ENCODE results near the gene RTRAF. TPM values are rescaled to one million over a fixed set of nuclear protein-coding genes. Genes with fewer than 3 reads are reported as not detected.
A peak's percentile ranks its signal among the peaks of the same experiment; 100 is the strongest.

Gene RTRAF
- total and polyA plus RNA-seq, 10 of the 15 experiments (the other 5 are each of a cell fraction or from before 2014, with no cell fraction given), result 248 to 540 (median 368) TPM

GRCh38 chr14:51954031-51954430 is 35.3 kb upstream of the RTRAF start:
- Histone ChIP-seq H2AFZ (ENCODE audit: control insufficient read depth, low read depth, low read length) (no peak overlapping the region), H3K4me1 (ENCODE audit: control insufficient read depth, insufficient read depth, low read length) (no peaks in the 10 kb centered on the region), H3K9me3 (replicated peaks; ENCODE audit: control insufficient read depth, insufficient read depth, low read length) (no peaks in the 10 kb centered on the region; the same call in 2 of the 3 replicates), H4K20me1 (ENCODE audit: control insufficient read depth, insufficient read depth) (no peaks in the 10 kb centered on the region), H3K27me3 (replicated peaks in 1 of 2; ENCODE audit: control insufficient read depth in 2 of 2, insufficient read depth in 2 of 2, low read length in 1 of 2) (no peaks in the 10 kb centered on the region), H3K9ac (ENCODE audit: control insufficient read depth, insufficient read depth, low read length) (no peak overlapping the region), H3K27ac (ENCODE audit: control insufficient read depth, insufficient read depth) (no peak overlapping the region), H3K79me2 (ENCODE audit: control insufficient read depth, insufficient read depth, low read length) (no peaks in the 10 kb centered on the region), H3K4me3 (no peak overlapping the region), H3K4me2 (ENCODE audit: control insufficient read depth, insufficient read depth) (no peak overlapping the region), H3K36me3 (ENCODE audit: control insufficient read depth in 2 of 2, insufficient read depth in 2 of 2, low read length in 1 of 2) (peaks cover 0 to 8% of the 10 kb centered on the region in 2 experiments; a peak in 2 of 4 replicates)
- POLR2A ChIA-PET, result interaction anchor here (0.6 kb wide), 1 partner anchor 22 kb away, joined by 11 read pairs; no protein-coding TSS in a partner anchor
- CTCF ChIA-PET, result interaction anchor here (1.0 to 1.7 kb wide), 3 partner anchors 23 to 177 kb away, joined by 4 to 5 read pairs (median 4); no protein-coding TSS in a partner anchor
- in situ Hi-C loops (cut with MboI), result no loop called here
- no TSS peak for BruUV-seq (replicated peaks)
- intact Hi-C loops (cut with micrococcal nuclease; ENCODE audit: unreplicated experiment), result no loop called here
- DNase-seq (ENCODE audit: low read depth, low spot score), result no peak
- no peak for ATAC-seq
- no peak for FAIRE-seq
- TF ChIP-seq SUPT20H (IDR thresholded peaks at IDR 0.05; ENCODE audit: borderline replicate concordance, control insufficient read depth, low read depth, low read length) (no peak), ZBED1 (IDR thresholded peaks at IDR 0.05; ENCODE audit: borderline replicate concordance) (no peak), RB1 (IDR thresholded peaks at IDR 0.05; ENCODE audit: borderline replicate concordance) (no peak), BHLHE40 (IDR thresholded peaks at IDR 0.05; ENCODE audit: borderline replicate concordance in 1 of 2, low read depth in 2 of 2, low read length in 1 of 2) (no peak)
- 92% methylated on average over 2 of the region's 2 CpGs for WGBS (ENCODE audit: insufficient coverage, insufficient replicate concordance, low lambda C conversion rate, missing lambda C conversion rate)
- RAD21 ChIA-PET (ENCODE audit: unreplicated experiment), result interaction anchor here (1.0 to 1.8 kb wide), 2 partner anchors 24 to 126 kb away, joined by 3 to 5 read pairs; no protein-coding TSS in a partner anchor
- SMC1A ChIA-PET (ENCODE audit: uncharacterized antibody, unreplicated experiment), result interaction anchor here (1.1 to 1.6 kb wide), 3 partner anchors 38 to 110 kb away, joined by 4 to 7 read pairs (median 4); partner anchors contain the start of gene GNG2

GRCh38 chr14:51954657-51955056 is 34.7 kb upstream of the RTRAF start:
- no peak; the same call in 2 of the 3 replicates for ATAC-seq
- no peak overlapping the region for H2AFZ ChIP-seq (ENCODE audit: control insufficient read depth, low read depth, low read length)
- BruUV-seq (replicated peaks), result no TSS peak
- ChIA-PET CTCF (interaction anchor here (0.7 to 1.7 kb wide), 8 partner anchors 13 to 178 kb away, joined by 3 to 5 read pairs (median 4); no protein-coding TSS in a partner anchor), SMC1A (ENCODE audit: uncharacterized antibody, unreplicated experiment) (interaction anchor here (1.1 to 1.7 kb wide), 5 partner anchors 37 to 126 kb away, joined by 3 to 7 read pairs (median 4); partner anchors contain the start of gene GNG2), POLR2A (interaction anchor here (0.6 kb wide), 1 partner anchor 22 kb away, joined by 11 read pairs; no protein-coding TSS in a partner anchor), RAD21 (ENCODE audit: unreplicated experiment) (interaction anchor here (1.0 to 1.8 kb wide), 3 partner anchors 13 to 127 kb away, joined by 3 to 5 read pairs (median 3); no protein-coding TSS in a partner anchor)
- H4K20me1 ChIP-seq (ENCODE audit: control insufficient read depth, insufficient read depth), result no peaks in the 10 kb centered on the region
- no peak overlapping the region for H3K4me2 ChIP-seq (ENCODE audit: control insufficient read depth, insufficient read depth)
- intact Hi-C loops (cut with micrococcal nuclease; ENCODE audit: unreplicated experiment), result no loop called here
- TF ChIP-seq RAD21 (IDR thresholded peaks at IDR 0.05; ENCODE audit: insufficient read depth, low read depth, low read length) (peak; percentile 29; the same call in 1 of the 2 replicates), RELB (IDR thresholded peaks at IDR 0.05; ENCODE audit: low read depth) (no peak), CTCF (IDR thresholded peaks at IDR 0.05 in 2 of 3, conservative IDR thresholded peaks at IDR 0.05 in 1 of 3; ENCODE audit: control insufficient read depth in 2 of 3, extremely low read depth in 1 of 3, insufficient read depth in 1 of 3, low read depth in 3 of 3, low read length in 3 of 3) (peak; percentile 4 to 31 (median 11); a peak in 1 of 6 replicates)
- DNase-seq (ENCODE audit: low read depth, low spot score), result no peak
- no peaks in the 10 kb centered on the region for H3K4me1 ChIP-seq (ENCODE audit: control insufficient read depth, insufficient read depth, low read length)
- H3K36me3 ChIP-seq (ENCODE audit: control insufficient read depth in 2 of 2, insufficient read depth in 2 of 2, low read length in 1 of 2), result peaks cover 0 to 8% of the 10 kb centered on the region in 2 experiments; a peak in 2 of 4 replicates
- no peak overlapping the region for H3K9ac ChIP-seq (ENCODE audit: control insufficient read depth, insufficient read depth, low read length)
- H3K27ac ChIP-seq (ENCODE audit: control insufficient read depth, insufficient read depth), result no peak overlapping the region
- in situ Hi-C loops (cut with MboI), result no loop called here
- WGBS (ENCODE audit: insufficient coverage, insufficient replicate concordance, low lambda C conversion rate, missing lambda C conversion rate), result 99% methylated on average over 3 of the region's 3 CpGs
- H3K4me3 ChIP-seq, result no peak overlapping the region
- no peaks in the 10 kb centered on the region for H3K79me2 ChIP-seq (ENCODE audit: control insufficient read depth, insufficient read depth, low read length)
- no peaks in the 10 kb centered on the region; the same call in 2 of the 3 replicates for H3K9me3 ChIP-seq (replicated peaks; ENCODE audit: control insufficient read depth, insufficient read depth, low read length)
- FAIRE-seq, result no peak
- no peaks in the 10 kb centered on the region for H3K27me3 ChIP-seq (replicated peaks in 1 of 2; ENCODE audit: control insufficient read depth in 2 of 2, insufficient read depth in 2 of 2, low read length in 1 of 2)
